Stromal cell of bone marrow (primary cell): ENCODE data around the gene PRDM5.

Experiments
- DNase-seq: peaks from one replicate; pipeline ENCODE4 v3.0.0-alpha.2; 2012; ENCODE audit warnings: low read depth

The PRDM5 gene

DNA sequence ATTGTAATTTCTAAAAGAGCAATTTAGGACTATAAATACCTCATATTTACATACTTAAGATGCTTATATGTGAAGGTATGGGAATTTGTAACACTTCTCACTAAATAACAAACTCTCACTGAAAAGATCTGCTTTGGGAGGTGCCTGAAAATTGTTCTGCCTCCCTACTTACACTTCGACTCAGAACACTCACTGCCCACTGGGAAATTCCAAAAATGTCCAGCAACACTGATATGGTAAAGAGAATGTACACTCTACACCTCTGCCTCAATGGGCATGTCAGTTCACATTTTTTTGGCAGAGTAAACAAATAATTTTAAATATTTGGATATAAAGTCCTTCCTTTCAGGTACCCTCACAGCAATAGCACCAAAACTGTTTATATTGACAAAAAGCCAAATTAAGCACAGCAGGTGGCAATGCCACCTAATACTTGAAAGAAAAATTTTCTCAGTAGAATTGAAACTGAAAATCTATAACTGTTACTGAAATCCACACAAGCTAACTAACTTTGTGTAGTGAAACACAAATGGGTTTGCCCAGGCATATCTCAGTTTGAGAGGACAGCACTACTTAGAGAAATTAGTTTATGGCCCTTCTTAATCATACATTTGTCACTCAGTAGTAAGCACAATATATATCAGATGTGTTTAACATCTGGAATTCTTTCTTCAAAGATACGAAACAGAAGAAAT, 67.1 kb downstream of the PRDM5 start:
- DNase-seq: no peak

DNA sequence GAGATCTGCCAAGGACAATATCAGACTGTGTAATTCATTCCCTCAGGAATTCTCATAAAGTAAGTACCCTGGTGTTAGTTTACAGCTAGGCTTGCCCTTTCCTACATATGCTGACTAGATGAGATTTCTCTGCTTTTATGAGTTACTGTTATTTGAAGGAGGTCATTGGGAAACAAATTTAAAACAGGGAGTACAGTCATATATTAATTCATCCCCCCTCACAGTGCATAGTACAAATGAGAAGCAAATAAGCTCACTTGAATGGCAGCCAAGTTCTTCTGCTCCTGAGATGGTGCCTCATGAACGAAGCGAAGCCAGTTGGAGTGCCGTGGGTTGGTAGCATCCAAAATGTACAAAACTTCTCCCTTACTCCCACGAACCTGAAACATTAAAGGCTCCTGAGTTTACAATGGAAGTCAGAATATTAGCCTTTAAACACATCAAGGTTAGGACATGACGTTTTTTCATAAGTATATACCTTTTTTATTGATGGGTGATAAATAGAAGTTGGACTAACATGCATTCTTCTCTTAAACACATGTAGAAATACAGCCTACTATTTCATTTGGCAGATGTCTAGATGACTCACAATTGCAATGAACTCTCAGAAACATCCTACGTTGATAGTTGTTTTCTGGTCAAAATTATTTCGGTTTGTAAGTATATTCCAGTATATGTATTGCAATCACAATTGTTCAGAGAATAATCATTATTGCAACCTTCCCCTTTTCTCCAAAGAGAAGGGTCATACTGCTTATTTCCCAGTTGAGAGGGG, 69.2 kb downstream of the PRDM5 start:
- DNase-seq: peak; percentile 49

GRCh38 chr4:120850018-120850599, 72.4 kb downstream of the PRDM5 start:
- DNase-seq: peak; percentile 26

DNA sequence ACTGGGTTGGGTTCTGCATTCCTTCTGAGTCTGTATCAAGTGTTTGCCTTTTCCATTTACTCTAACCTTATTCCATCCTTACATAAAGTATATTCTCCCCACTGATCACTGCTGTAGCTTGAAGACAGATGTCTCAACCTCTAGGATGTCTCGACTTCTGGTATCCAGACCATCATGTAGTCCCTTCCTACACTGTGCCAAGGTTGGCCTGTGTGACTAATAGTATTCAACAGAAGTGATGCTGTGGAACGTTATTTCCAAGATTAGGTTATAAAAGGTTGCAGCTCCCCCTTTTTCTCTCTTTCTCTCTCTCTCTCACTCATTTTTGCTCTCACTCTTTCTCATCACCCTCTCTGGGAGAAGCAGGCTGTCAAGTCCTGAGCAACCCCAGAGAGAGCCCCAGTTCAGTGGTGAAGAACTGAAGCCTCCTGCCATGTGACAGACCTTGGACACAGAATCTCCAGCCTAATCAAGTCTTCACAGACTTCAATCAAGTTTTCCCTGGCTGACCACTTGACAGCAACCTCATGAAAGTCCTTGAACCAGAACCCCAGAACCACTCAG, 75.4 kb downstream of the PRDM5 start:
- no peak for DNase-seq

GRCh38 chr4:120844528-120844921, 78.0 kb downstream of the PRDM5 start:
- no peak for DNase-seq

DNA sequence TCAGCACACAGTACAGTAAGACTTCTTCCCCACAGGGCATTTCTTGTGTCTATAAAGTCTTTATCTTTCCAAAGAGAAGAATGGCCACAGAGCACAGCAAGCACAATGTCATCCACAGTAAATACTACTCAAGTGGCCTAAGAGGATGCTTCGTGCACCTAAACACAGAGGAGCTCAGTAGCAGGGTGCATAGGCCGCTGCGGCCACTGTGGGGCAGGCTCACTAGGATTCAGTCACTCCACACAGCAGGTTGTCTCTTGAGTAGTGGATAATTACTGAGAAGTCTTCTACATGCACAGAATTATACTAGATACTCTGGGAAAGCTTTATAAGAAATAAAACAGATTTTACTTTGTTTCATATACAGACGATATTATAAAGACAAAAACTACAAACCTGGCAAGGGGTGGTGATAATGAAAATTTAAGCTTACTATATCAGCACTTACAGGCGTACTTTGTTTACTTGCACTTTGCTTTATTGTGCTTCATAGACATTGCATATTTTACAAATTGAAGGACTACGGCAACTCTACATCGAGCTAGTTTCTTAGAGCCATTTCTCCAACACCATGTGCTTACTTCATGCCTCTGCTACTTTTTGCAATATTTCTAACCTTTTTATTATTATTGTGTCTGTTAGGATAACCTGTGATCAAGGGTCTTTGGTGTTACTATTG, 78.5 kb downstream of the PRDM5 start:
- no peak for DNase-seq

- DNase-seq: no peak
Measured at GRCh38 chr4:120842031-120842430, 80.5 kb downstream of the PRDM5 start.

- no peak for DNase-seq
Measured at GRCh38 chr4:120841580-120841979, 80.9 kb downstream of the PRDM5 start.

GRCh38 chr4:120839974-120840751, 82.4 kb downstream of the PRDM5 start:
- no peak for DNase-seq

GRCh38 chr4:120839334-120839973, 83.1 kb downstream of the PRDM5 start:
- no peak for DNase-seq

- no peak for DNase-seq
Measured at GRCh38 chr4:120838784-120839183, 83.7 kb downstream of the PRDM5 start.

DNA sequence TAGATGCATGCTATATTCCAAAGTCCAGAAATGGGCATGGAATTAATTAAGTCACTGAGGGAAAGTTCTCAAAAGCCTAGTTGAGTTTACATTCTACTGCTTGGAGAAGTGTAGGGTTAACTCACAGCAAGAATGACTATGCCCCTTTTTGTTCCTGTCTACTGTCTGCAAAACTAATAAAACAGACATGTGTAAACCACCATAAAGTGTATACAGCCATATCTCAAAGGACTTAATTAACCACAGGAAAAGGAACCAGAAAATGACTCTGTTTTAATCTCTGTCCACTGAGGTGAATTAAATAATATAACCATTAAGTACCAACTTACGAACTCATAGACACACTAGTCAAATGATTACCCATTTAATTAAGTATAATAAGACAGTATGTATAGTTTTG, 84.9 kb downstream of the PRDM5 start:
- no peak for DNase-seq

- DNase-seq: no peak
Measured at GRCh38 chr4:120835342-120835741, 87.2 kb downstream of the PRDM5 start.

- no peak for DNase-seq
Measured at GRCh38 chr4:120830204-120830603, 92.3 kb downstream of the PRDM5 start.

GRCh38 chr4:120829113-120829831, 93.3 kb downstream of the PRDM5 start:
- no peak for DNase-seq

GRCh38 chr4:120826853-120827252, 95.7 kb downstream of the PRDM5 start:
- DNase-seq: no peak

DNA sequence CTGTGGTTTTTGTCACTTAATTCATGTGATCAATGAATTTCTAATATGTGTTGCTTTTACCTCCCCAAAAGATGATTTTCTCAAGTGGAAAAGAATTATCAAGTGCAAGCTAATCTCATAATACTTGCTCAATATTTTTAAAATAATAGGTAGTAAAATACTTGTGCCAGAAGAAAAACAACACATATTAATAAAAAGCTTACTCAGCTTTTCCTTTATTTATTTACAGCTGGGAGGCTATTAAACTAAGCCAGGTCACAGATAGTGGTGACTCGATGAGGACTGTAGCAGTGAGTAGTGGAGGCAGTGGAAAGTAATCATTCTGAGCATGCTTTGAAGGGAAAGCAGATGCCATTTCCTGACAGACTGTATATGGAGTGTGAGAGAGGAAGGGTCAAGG, 96.1 kb downstream of the PRDM5 start:
- DNase-seq: no peak

GRCh38 chr4:120824946-120825345, 97.6 kb downstream of the PRDM5 start:
- DNase-seq: no peak

GRCh38 chr4:120821977-120822376, 100.5 kb downstream of the PRDM5 start:
- DNase-seq: no peak

DNA sequence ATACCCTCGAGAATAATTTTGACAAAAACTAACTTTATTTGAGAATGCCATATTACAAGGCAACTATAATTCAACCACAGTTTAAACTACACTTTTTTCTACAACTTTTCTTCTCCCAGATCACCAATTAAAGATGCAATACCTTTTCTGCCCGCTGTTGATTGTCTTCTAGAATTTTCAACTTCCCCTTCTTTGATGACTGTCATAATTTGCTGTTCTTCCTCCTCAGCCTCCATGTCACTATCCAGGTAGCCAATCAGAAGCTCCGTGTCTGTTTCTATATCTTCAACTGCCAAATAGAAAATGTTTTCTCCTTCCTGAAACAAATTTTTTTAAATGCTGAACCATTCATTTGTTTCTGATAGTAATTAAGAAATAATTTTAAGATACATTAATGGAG, 101.5 kb downstream of the PRDM5 start:
- no peak for DNase-seq
